VCaP (cell line): ENCODE results near the gene HS6ST3.

Source experiments
- H3K27ac ChIP-seq: fragments of 450-650 bp; 2 replicates; pipeline ENCODE4 v1.5.1; 2017
- CTCF ChIP-seq: fragments of 450-650 bp; conservative IDR thresholded peaks from 2 replicates; pipeline ENCODE4 v1.5.1; 2017; ENCODE audit warnings: mild to moderate bottlenecking, moderate library complexity

Gene HS6ST3

DNA sequence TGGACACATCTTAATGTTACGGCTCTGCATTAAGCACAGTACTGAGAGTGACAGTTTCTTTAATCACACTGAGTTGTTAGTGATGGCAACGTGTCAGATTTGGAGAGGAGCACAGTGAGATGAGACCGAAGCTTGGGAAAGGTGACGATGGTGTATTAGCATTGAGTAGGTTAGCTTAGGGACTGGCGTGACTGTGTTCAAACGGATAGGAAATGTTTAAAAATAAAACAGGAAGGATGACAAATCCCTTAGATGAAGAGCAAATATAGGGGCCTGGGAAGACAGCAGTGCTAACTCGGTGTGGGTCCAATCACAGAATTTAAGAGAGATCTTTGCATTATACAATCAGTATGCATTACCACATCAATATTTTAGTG is 384.3 kb downstream of the HS6ST3 start:
- no peak for TF ChIP-seq CTCF
- no peak overlapping the region for H3K27ac ChIP-seq

- no peak for TF ChIP-seq CTCF
- H3K27ac ChIP-seq = no peak overlapping the region
These were observed 385.2 kb downstream of the HS6ST3 start for GRCh38 chr13:96475103-96475502.

DNA sequence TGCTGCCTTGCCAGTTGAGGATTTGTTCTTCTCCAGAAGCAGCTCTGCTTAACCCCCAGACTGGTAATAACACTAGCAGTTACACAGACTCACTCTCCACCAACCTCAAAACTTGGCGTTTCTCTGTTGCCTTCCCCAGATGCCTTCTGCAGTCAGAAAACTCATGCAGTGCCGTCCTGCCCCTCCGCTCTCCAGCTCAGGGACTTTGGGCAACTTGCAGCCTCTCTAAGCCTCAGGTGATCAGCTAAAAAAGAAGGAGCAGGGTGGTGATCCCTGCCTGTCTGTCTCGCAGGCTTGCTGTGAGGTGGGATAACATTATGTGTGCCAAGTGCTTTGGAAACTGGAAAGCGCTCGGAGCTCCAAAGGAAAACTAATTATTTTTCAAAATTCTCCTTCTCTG is 391.6 kb downstream of the HS6ST3 start:
- H3K27ac ChIP-seq = no peak overlapping the region
- no peak for TF ChIP-seq CTCF

DNA sequence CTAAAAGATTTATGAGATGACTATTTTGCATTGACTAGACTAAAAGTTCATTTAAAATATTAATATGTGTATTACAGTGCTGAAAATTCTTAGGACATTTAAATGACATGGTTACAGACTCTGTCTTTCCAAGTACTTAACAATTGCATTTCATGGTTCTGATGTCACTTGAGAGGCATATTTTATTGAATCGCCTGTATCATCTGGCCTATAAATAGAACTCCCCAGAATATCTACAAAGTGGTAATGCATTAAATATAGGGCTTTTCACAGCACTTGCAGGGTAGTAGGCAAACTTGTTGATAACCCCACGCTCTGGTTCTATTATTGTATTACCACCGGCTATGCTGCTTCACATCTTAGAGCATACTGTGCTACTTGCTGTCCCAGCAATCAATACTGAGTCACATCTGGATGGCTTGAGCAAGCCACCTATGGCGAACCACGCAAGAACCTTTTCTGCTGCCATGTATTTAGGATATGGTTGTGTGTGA is 400.6 kb downstream of the HS6ST3 start:
- TF ChIP-seq CTCF = no peak
- H3K27ac ChIP-seq = no peak overlapping the region

DNA sequence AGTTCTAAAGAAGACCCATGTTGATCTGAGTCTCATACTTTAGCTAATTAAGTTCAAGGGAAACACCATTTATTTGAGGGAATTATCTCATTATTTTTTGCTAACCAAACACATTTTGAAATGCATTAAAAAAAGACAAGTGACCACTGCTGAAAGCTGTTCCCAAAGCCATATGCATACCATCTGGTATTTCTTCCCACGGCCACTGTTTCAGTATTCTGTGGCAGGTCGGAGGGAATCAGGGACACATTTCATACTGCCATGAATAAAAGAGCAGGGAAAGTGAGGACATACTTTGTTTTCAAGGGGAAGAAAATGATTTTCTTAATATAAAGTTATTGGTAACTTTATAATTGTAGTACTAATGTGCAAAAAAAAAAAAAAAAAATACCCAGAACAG is 401.2 kb downstream of the HS6ST3 start:
- TF ChIP-seq CTCF = no peak
- H3K27ac ChIP-seq = no peak overlapping the region

DNA sequence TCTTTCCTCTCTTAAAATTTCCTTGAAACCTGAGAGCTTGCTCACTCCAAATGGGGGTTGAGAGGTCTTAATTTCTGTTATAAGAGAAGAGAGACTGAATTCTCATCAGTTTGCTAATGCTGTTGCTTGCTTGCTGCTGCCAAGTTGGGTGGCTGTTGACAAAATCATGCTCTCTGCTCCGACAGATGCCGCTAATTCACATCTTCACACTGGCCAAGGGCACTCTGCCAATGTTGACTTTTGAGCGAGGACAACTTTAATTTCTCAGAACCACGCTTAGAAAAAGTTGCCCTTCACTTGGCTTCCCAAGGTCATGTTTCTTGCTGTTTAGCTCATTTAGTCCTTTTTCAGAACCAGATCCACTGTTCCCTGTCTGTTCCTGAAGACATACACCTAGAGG is 402.9 kb downstream of the HS6ST3 start:
- no peak overlapping the region for H3K27ac ChIP-seq
- TF ChIP-seq CTCF = no peak

DNA sequence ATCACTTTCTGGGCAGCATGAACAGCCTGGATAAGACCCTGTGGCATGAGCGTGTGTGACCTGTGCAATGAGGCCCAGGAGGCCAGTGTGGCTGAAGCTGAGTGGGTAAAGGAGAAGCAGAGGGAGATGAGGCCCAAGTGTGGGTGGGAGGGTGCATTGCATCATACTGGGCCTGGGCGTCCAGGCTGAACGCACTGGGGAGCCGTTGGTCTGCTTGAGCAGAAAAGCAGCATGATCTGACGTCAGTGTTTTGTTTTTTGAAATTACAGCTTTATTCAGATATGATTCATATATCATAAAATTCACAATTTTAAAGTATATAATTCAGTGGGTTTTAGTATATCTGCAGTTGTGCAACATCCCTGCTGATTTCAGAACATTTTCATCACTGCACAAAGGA is 409.7 kb downstream of the HS6ST3 start:
- TF ChIP-seq CTCF = no peak
- no peak overlapping the region for H3K27ac ChIP-seq

DNA sequence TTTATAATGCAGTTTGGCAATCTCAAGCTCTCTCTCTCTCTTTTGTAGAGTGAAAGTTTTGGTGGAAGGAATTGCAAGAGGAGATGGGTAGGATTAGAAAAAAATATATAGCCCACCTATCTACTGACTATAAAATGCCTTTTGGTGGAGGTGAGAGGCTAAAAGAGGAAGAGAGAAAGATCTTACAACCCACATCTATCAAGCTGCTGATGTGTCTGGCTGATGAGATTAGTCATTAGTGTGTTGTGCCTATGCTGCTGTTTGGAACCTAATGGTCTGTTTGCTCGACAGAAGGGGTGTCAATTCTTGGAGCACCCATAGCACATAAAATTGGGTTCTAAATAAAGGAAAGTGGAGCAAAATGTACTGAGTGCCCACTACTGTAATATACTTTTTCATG is 411.0 kb downstream of the HS6ST3 start:
- TF ChIP-seq CTCF = no peak
- no peak overlapping the region for H3K27ac ChIP-seq
